HepG2 (cell line): ENCODE results near the gene POU2F1.

ENCODE experiments used
- CTCF ChIP-seq: sonication (generic); formaldehyde crosslinking; IDR thresholded peaks from 2 replicates; pipeline ENCODE4 v1.5.0; 2020; ENCODE audit warnings: mild to moderate bottlenecking, missing genetic modification reagents, moderate library complexity
- MAX ChIP-seq: IDR thresholded peaks from 2 replicates; pipeline ENCODE4 v1.6.1; 2012; ENCODE audit warnings: inconsistent platforms

GRCh38 chr1:167223144-167224103 lies 2.7 kb downstream of the POU2F1 start:
- TF ChIP-seq MAX (no peak), CTCF (CRISPR knock-in tag) (no peak)
